ENCODE measurements around the gene EFCAB10.
A peak's percentile ranks its signal among the peaks of the same experiment; 100 is the strongest.

EFCAB10 gene

GRCh38 chr7:105581066-105581811 lies at the start of gene EFCAB10:
Gene EFCAB10, minus strand, starts transcription at chr7:105581493. Its CDS starts 30 bp downstream, at chr7:105581463.
- DNase-seq, result peak; percentile 9 to 85 (median 64)

GRCh38 chr7:105625986-105626385 lies 44.7 kb upstream of the EFCAB10 start:
- no peak for DNase-seq

- no peak for DNase-seq
These were observed 42.6 kb upstream of the EFCAB10 start for GRCh38 chr7:105623906-105624305.

GRCh38 chr7:105623378-105623777 lies 42.1 kb upstream of the EFCAB10 start:
- no peak for DNase-seq

GRCh38 chr7:105622106-105622731 lies 40.9 kb upstream of the EFCAB10 start:
- peak in 14 of 58 donors; percentile 7 to 44 (median 19) for DNase-seq

- DNase-seq, result peak in 49 of 58 donors; percentile 16 to 79 (median 38)
These were observed 40.3 kb upstream of the EFCAB10 start for GRCh38 chr7:105621617-105622016.

GRCh38 chr7:105621176-105621575 lies 39.9 kb upstream of the EFCAB10 start:
- DNase-seq, result no peak

GRCh38 chr7:105619590-105619989 lies 38.3 kb upstream of the EFCAB10 start:
- DNase-seq, result no peak

- DNase-seq, result no peak
These were observed 36.7 kb upstream of the EFCAB10 start for GRCh38 chr7:105618016-105618296.

GRCh38 chr7:105617280-105618015 lies 36.2 kb upstream of the EFCAB10 start:
- no peak for DNase-seq

GRCh38 chr7:105614341-105614840 lies 33.1 kb upstream of the EFCAB10 start:
- DNase-seq, result no peak

- no peak for DNase-seq
These were observed 32.5 kb upstream of the EFCAB10 start for GRCh38 chr7:105613611-105614330.

GRCh38 chr7:105612806-105613205 lies 31.5 kb upstream of the EFCAB10 start:
- no peak for DNase-seq

- no peak for DNase-seq
These were observed 30.8 kb upstream of the EFCAB10 start for GRCh38 chr7:105611856-105612775.

- DNase-seq, result peak in 4 of 58 donors; percentile 2 to 26 (median 14)
These were observed 29.1 kb upstream of the EFCAB10 start for GRCh38 chr7:105610165-105610930.

GRCh38 chr7:105602325-105603305 lies 21.3 kb upstream of the EFCAB10 start:
- DNase-seq, result no peak

GRCh38 chr7:105600720-105601550 lies 19.6 kb upstream of the EFCAB10 start:
- no peak for DNase-seq

All from anterior cingulate cortex (tissue), 58 donors.